ENCODE data around the gene CDK4. TPM values are rescaled to one million over a fixed set of nuclear protein-coding genes. Genes with fewer than 3 reads are reported as not detected.

The CDK4 gene
- total and polyA plus RNA-seq, 2 of the 4 experiments (the other 2 are of a cell fraction), result 261 to 297 TPM

DNA sequence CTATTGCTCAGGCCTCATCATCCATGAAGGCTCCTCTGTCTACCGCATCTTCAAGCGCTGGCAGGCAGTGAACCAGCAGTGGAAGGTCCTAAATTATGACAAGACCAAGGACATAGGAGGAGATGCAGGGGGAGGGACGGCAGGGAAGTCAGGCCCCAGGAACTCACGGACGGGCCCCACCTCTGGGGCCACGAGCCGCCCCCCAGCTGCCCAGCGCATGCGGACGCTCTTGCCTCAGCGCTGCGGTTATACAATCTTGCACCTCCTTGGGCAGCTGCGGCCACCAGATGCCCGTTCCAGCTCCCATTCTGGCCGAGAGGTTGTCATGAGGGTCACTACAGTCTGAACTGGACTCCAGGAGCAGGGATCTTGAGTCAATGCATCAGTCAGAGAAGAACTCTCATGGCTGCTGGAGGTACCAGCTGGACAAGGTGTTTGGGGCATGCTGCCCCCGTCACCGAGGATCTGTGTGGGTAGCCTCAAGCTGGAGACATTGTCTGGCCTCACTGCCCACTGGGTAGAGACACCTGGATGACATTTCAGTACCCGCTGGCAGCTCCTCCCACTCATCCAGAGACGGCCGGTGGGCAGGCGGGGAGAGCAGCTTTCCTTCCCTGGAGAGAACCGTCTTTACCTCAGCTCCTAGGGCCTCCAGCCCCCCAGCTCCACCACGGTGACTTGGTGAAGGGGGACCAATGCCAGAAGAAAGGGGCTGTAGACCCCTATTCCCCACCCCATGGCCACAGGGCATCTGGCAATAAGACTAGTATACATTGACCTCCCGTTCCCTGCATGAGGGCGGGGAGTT, 6.6 kb upstream of the CDK4 start:
- Histone ChIP-seq H3K4me2 (ENCODE audit: low read depth, low read length) (no peak overlapping the region), H3K23ac (ENCODE audit: low read depth, low read length) (no peak overlapping the region), H4K91ac (ENCODE audit: insufficient read depth, low read depth, low read length) (no peak overlapping the region), H3K4me3 (ENCODE audit: insufficient read depth, low read depth, low read length) (no peak overlapping the region), H3K9ac (ENCODE audit: low read depth, low read length) (no peak overlapping the region), H2BK20ac (ENCODE audit: low read depth, low read length) (no peak overlapping the region), H4K20me1 (ENCODE audit: insufficient read depth, low read length) (no peaks in the 10 kb centered on the region; the same call in 1 of the 2 replicates), H3K27me3 (ENCODE audit: control insufficient read depth, insufficient read depth, low read length) (peaks cover 19% of the 10 kb centered on the region), H3K18ac (ENCODE audit: low read depth, low read length) (no peak overlapping the region), H3K14ac (replicated peaks; ENCODE audit: low read depth, low read length) (no peak overlapping the region), H2BK15ac (ENCODE audit: low read depth, low read length) (no peak overlapping the region), H3K27ac (ENCODE audit: insufficient read depth, low read length) (no peak overlapping the region), H4K8ac (ENCODE audit: low read depth in 2 of 2, low read length in 2 of 2) (no peak overlapping the region), H2BK120ac (ENCODE audit: low read depth, low read length) (no peak overlapping the region), H3K79me1 (ENCODE audit: low read depth in 1 of 2, low read length in 2 of 2) (no peaks in the 10 kb centered on the region), H3K4me1 (ENCODE audit: control insufficient read depth, insufficient read depth, low read length) (peaks cover 3% of the 10 kb centered on the region; the same call in 1 of the 2 replicates), H2AK9ac (replicated peaks; ENCODE audit: low read depth, low read length, poor library complexity) (no peak overlapping the region), H3K4ac (ENCODE audit: low read depth, low read length) (no peak overlapping the region), H3K36me3 (ENCODE audit: control insufficient read depth, insufficient read depth, low read length) (peaks cover 9% of the 10 kb centered on the region), H3K9me1 (ENCODE audit: insufficient read depth, low read length) (peaks cover 4% of the 10 kb centered on the region; the same call in 1 of the 2 replicates), H2AK5ac (ENCODE audit: low read depth, low read length) (no peak overlapping the region), H3K9me3 (ENCODE audit: control insufficient read depth, insufficient read depth, low read length) (no peaks in the 10 kb centered on the region), H2BK5ac (ENCODE audit: low read depth, low read length, poor library complexity, severe bottlenecking) (no peak overlapping the region), H2AFZ (replicated peaks; ENCODE audit: low read length, poor library complexity) (no peak overlapping the region), H4K5ac (ENCODE audit: low read depth, low read length) (no peak overlapping the region), H3K56ac (ENCODE audit: extremely low read depth, insufficient read depth, low read length) (no peak overlapping the region)
- WGBS, 2 experiments (ENCODE audit: extremely low coverage in 2 of 2, insufficient read length in 1 of 2), result 92% methylated on average over 14 of the region's 25 CpGs; no CpG with 5 or more reads in 1 of the 2 experiments
- no peak for TF ChIP-seq SMC3 (IDR thresholded peaks at IDR 0.05; ENCODE audit: low read depth, low read length)
- TF ChIP-seq, protein P1, sequence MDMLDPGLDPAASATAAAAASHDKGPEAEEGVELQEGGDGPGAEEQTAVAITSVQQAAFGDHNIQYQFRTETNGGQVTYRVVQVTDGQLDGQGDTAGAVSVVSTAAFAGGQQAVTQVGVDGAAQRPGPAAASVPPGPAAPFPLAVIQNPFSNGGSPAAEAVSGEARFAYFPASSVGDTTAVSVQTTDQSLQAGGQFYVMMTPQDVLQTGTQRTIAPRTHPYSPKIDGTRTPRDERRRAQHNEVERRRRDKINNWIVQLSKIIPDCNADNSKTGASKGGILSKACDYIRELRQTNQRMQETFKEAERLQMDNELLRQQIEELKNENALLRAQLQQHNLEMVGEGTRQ (IDR thresholded peaks at IDR 0.05; ENCODE audit: low read depth, low read length), result no peak
- intact Hi-C loops (cut with micrococcal nuclease), result no loop called here
- ChIA-PET POLR2A (ENCODE audit: unreplicated experiment) (no interaction called here), CTCF (no interaction called here)
- no TSS peak for BruUV-seq (replicated peaks)
- dilution Hi-C loops (cut with HindIII; ENCODE audit: low sequenced_read_pairs, unreplicated experiment), result no loop called here
- in situ Hi-C loops (cut with MboI; ENCODE audit: low sequenced_read_pairs), result no loop called here
- DNase-seq (no peak), ATAC-seq (ENCODE audit: low read depth) (no peak)

Data from IMR-90 (cell line).